ENCODE results near the gene HLA-E. TPM values are rescaled to one million over a fixed set of nuclear protein-coding genes. Genes with fewer than 3 reads are reported as not detected.

The HLA-E gene
- total and polyA plus RNA-seq, 2 of the 13 experiments (the other 11 are each of a cell fraction or from before 2014, with no cell fraction given) = 45.2 to 90.4 TPM

DNA sequence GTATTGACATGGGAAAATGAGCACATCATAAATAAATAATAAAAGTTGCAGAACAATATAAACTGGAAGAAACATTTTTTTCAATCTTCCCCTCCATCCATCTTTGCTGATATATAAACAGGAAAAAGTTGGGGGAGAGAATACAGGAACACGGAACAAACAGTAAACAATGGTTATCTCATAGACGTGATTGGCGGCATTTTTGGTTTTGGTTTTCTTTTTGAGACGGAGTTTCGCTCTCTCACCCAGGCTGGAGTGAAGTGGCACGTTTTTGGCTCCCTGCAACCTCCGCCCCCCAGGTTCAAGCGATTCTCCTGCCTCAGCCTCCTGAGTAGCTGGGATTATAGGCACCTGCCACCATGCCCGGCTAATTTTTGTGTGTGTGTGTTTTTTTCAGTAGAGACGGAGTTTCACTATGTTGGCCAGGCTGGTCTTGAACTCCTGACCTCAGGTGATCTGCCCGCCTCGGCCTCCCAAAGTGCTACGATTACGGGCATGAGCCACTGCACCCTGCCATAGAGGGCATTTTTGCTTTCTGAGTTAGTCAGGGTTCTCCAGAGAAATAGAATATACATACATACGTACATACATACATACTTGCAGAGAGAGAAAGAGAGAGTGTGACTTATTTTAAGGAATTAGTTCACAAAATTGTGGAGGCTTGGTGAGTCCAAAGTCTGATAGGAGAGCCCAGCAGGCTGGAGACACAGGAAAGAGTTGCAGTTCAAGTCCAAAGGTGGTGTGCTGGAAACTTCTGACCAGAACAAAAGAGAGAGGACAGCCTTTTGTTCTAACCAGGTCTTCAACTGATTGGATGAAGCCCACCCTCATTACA lies 44.4 kb downstream of the HLA-E start:
- Histone ChIP-seq H3K9me3 (ENCODE audit: low read length) (peaks cover 5% of the 10 kb centered on the region; the same call in 1 of the 2 replicates), H3K27me3 (ENCODE audit: control insufficient read depth in 1 of 2, insufficient read depth in 2 of 2, low read length in 2 of 2) (no peaks in the 10 kb centered on the region), H4K20me1 (ENCODE audit: insufficient read depth, low read length) (no peaks in the 10 kb centered on the region), H3K4me1 (ENCODE audit: insufficient read depth, low read length) (peaks cover 53% of the 10 kb centered on the region), H3K4me3 (replicated peaks in 1 of 3; ENCODE audit: insufficient read depth in 1 of 3, low read depth in 2 of 3, low read length in 3 of 3) (peak overlapping the region in 1 of 3 experiments; percentile 24; a peak in 3 of 6 replicates), H3K9ac (ENCODE audit: insufficient read depth, low read depth, low read length) (no peak overlapping the region), H3K4me2 (ENCODE audit: low read depth, low read length) (peak overlapping the region; percentile 49), H3K79me2 (ENCODE audit: insufficient read depth, low read length) (no peaks in the 10 kb centered on the region), H3K27ac (ENCODE audit: extremely low read length, insufficient read depth, low read length) (peak overlapping the region; percentile 19), H2AFZ (ENCODE audit: low read length) (no peak overlapping the region), H3K36me3 (replicated peaks in 1 of 2; ENCODE audit: control insufficient read depth in 1 of 2, insufficient read depth in 2 of 2, low read length in 2 of 2) (no peaks in the 10 kb centered on the region; a peak in 1 of 5 replicates)
- DNase-seq (ENCODE audit: low spot score) (peak; percentile 68), ATAC-seq (peak; percentile 46), FAIRE-seq (no peak)
- in situ Hi-C loops (cut with HindIII; ENCODE audit: extremely low pct_ligation_motif_present, low pct_unique_long_range_greater_than_20kb) = no loop called here
- intact Hi-C loops (cut with micrococcal nuclease; ENCODE audit: unreplicated experiment) = no loop called here
- 29% methylated on average over 15 of the region's 15 CpGs for WGBS (ENCODE audit: low lambda C conversion rate)
- ChIA-PET CTCF (ENCODE audit: low intra/inter-chr PET ratio, low total read pairs) (interaction anchor here (2.1 to 7.3 kb wide), 3 partner anchors 8 to 51 kb away, joined by 9 to 72 read pairs (median 11); no protein-coding TSS in a partner anchor), POLR2A (interaction anchor here (0.7 kb wide), 1 partner anchor 64 kb away, joined by 3 read pairs; no protein-coding TSS in a partner anchor)
- BruUV-seq (replicated peaks) = no TSS peak
- TF ChIP-seq, protein P1, sequence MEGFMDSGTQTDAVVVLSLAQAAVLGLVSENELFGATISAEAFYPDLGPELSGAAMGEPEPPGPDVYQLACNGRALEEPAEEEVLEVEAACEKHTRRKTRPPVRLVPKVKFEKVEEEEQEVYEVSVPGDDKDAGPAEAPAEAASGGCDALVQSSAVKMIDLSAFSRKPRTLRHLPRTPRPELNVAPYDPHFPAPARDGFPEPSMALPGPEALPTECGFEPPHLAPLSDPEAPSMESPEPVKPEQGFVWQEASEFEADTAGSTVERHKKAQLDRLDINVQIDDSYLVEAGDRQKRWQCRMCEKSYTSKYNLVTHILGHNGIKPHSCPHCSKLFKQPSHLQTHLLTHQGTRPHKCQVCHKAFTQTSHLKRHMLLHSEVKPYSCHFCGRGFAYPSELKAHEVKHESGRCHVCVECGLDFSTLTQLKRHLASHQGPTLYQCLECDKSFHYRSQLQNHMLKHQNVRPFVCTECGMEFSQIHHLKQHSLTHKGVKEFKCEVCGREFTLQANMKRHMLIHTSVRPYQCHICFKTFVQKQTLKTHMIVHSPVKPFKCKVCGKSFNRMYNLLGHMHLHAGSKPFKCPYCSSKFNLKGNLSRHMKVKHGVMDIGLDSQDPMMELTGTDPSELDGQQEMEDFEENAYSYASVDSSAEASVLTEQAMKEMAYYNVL (CRISPR knock-in tag; IDR thresholded peaks at IDR 0.05; ENCODE audit: borderline replicate concordance) = 0 out of 2 replicates have a peak, but pooled peaks have one; percentile 44
- TF ChIP-seq ZNF644 (CRISPR knock-in tag; IDR thresholded peaks at IDR 0.05; ENCODE audit: low read depth) (0 out of 2 replicates have a peak, but pooled peaks have one; percentile 53), MAFK (conservative IDR thresholded peaks at IDR 0.05 in 1 of 2, IDR thresholded peaks at IDR 0.05 in 1 of 2; ENCODE audit: low read length in 2 of 2) (no peak), ZNF564 (CRISPR knock-in tag; IDR thresholded peaks at IDR 0.05) (no peak), RARA (CRISPR knock-in tag; IDR thresholded peaks at IDR 0.05) (peak; percentile 70), NR2F1 (CRISPR knock-in tag; IDR thresholded peaks at IDR 0.05) (peak in 1 of 2 experiments; percentile 63; a peak in 2 of 4 replicates), ZFP41 (CRISPR knock-in tag; IDR thresholded peaks at IDR 0.05; ENCODE audit: borderline replicate concordance) (no peak), KDM5B (CRISPR knock-in tag; IDR thresholded peaks at IDR 0.05; ENCODE audit: borderline replicate concordance) (0 out of 2 replicates have a peak, but pooled peaks have one; percentile 50), ZNF619 (CRISPR knock-in tag; IDR thresholded peaks at IDR 0.05) (no peak), ETV5 (CRISPR knock-in tag; IDR thresholded peaks at IDR 0.05; ENCODE audit: borderline replicate concordance) (peak; percentile 40; the same call in 1 of the 2 replicates), HMG20A (CRISPR knock-in tag; IDR thresholded peaks at IDR 0.05; ENCODE audit: borderline replicate concordance) (peak; percentile 25; the same call in 1 of the 2 replicates), SNAPC5 (CRISPR knock-in tag; IDR thresholded peaks at IDR 0.05; ENCODE audit: borderline replicate concordance) (0 out of 2 replicates have a peak, but pooled peaks have one; percentile 45), SOX13 (IDR thresholded peaks at IDR 0.05) (peak; percentile 90), SOX13 (CRISPR knock-in tag; conservative IDR thresholded peaks at IDR 0.05 in 1 of 2, IDR thresholded peaks at IDR 0.05 in 1 of 2) (peak in 1 of 2 experiments; percentile 92; a peak in 2 of 4 replicates), NCOR1 (IDR thresholded peaks at IDR 0.05; ENCODE audit: borderline replicate concordance, low read length) (peak; percentile 79; the same call in 1 of the 2 replicates)
- TF ChIP-seq, protein P2, sequence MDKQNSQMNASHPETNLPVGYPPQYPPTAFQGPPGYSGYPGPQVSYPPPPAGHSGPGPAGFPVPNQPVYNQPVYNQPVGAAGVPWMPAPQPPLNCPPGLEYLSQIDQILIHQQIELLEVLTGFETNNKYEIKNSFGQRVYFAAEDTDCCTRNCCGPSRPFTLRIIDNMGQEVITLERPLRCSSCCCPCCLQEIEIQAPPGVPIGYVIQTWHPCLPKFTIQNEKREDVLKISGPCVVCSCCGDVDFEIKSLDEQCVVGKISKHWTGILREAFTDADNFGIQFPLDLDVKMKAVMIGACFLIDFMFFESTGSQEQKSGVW (CRISPR knock-in tag; IDR thresholded peaks at IDR 0.05; ENCODE audit: borderline replicate concordance) = no peak
- TF ChIP-seq, protein P3, sequence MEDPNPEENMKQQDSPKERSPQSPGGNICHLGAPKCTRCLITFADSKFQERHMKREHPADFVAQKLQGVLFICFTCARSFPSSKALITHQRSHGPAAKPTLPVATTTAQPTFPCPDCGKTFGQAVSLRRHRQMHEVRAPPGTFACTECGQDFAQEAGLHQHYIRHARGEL (CRISPR knock-in tag; IDR thresholded peaks at IDR 0.05) = no peak
